A673 (cell line): ENCODE results near the gene TFAP2C. TPM values are rescaled to one million over a fixed set of nuclear protein-coding genes. Genes with fewer than 3 reads are reported as not detected.

Source experiments
- Bru-seq: library from RNA; stranded (reverse); fragments of 400-500 nt; gene quantifications from one replicate; lab custom pipeline; 2021; lab: Mats Ljungman, UMichigan
- BruChase-seq, 2 experiments: library from RNA; stranded (reverse); fragments of 400-500 nt; gene quantifications; one replicate each; lab custom pipeline; 2021; lab: Mats Ljungman, UMichigan
- BruUV-seq: library from RNA; stranded (reverse); fragments of 400-500 nt; replicated peaks from 2 replicates; lab custom pipeline; 2021; lab: Mats Ljungman, UMichigan
- CTCF ChIA-PET: fragments of 300-600 bp; sonication (Branson Sonifier 250); formaldehyde crosslinking; loops from one replicate; lab custom pipeline; 2022; ENCODE audit warnings: antibody characterized with exemption; lab: Charles Lee
- POLR2A ChIA-PET: fragments of 300-600 bp; sonication (Branson Sonifier 250); formaldehyde crosslinking; loops from one replicate; lab custom pipeline; 2022; ENCODE audit warnings: antibody characterized with exemption; ENCODE audit not compliant: low non-redundant PET; lab: Charles Lee
- DNase-seq: peaks from one replicate; pipeline ENCODE4 v3.0.0-alpha.2; 2015; ENCODE audit warnings: low spot score
- H3K27ac ChIP-seq: fragments of 200-600 bp; sonication (generic); 2 replicates; pipeline ENCODE4 v1.5.1; 2016; ENCODE audit warnings: mixed run types, low read depth, mild to moderate bottlenecking, mixed read lengths, antibody characterized with exemption, low read length; ENCODE audit not compliant: poor library complexity, severe bottlenecking
- H3K27me3 ChIP-seq: fragments of 200-600 bp; sonication (generic); replicated peaks from 2 replicates; pipeline ENCODE4 v1.6.1; 2017; ENCODE audit warnings: mixed run types, low read depth, mild to moderate bottlenecking, mixed read lengths, antibody characterized with exemption, low read length; ENCODE audit not compliant: insufficient read depth, poor library complexity
- H3K36me3 ChIP-seq: fragments of 200-600 bp; sonication (generic); 2 replicates; pipeline ENCODE4 v1.6.1; 2016; ENCODE audit warnings: mixed run types, mild to moderate bottlenecking, mixed read lengths, antibody characterized with exemption, low read length; ENCODE audit not compliant: insufficient read depth, poor library complexity, severe bottlenecking
- H3K4me1 ChIP-seq: fragments of 200-600 bp; sonication (generic); 2 replicates; pipeline ENCODE4 v1.6.1; 2017; ENCODE audit warnings: mixed run types, mild to moderate bottlenecking, mixed read lengths, antibody characterized with exemption, low read length; ENCODE audit not compliant: insufficient read depth, poor library complexity, severe bottlenecking
- H3K4me3 ChIP-seq: fragments of 200-600 bp; sonication (generic); 2 replicates; pipeline ENCODE4 v1.5.1; 2016; ENCODE audit warnings: low read depth, mixed run types, mild to moderate bottlenecking, mixed read lengths, low read length; ENCODE audit not compliant: poor library complexity, severe bottlenecking
- H3K9me3 ChIP-seq: fragments of 200-600 bp; sonication (generic); 2 replicates; pipeline ENCODE4 v1.6.1; 2016; ENCODE audit warnings: mixed run types, low read depth, mild to moderate bottlenecking, mixed read lengths, antibody characterized with exemption, low read length; ENCODE audit not compliant: poor library complexity, severe bottlenecking
- EZH2 ChIP-seq: fragments of 200-600 bp; sonication (generic); IDR thresholded peaks from 2 replicates; pipeline ENCODE4 v1.6.1; 2017; ENCODE audit warnings: borderline replicate concordance, low read depth, mild to moderate bottlenecking, mixed read lengths, antibody characterized with exemption, low read length; ENCODE audit not compliant: poor library complexity, severe bottlenecking
- intact Hi-C: fragments of 100-400 bp; cut with micrococcal nuclease; formaldehyde crosslinking; loops from one replicate; pipeline ENCODE4 v1.10.0; 2022; ENCODE audit not compliant: unreplicated experiment
- long read RNA-seq: library from polyadenylated mRNA; stranded (forward); transcript quantifications from one replicate; pipeline ENCODE4 v2.0.0, GENCODE V29; 2022
- total RNA-seq: library from RNA; stranded (reverse); gene quantifications from 2 replicates; pipeline ENCODE4 v1.2.3, GENCODE V29; 2021
- TF ChIP-seq, protein P1 (sequence below): fragments of 300-800, 200-600 bp; sonication (generic); conservative IDR thresholded peaks from 2 replicates; pipeline ENCODE4 v1.5.1; 2017; ENCODE audit warnings: low read depth, mild to moderate bottlenecking, antibody characterized with exemption, low read length, moderate library complexity, mixed read lengths

The TFAP2C gene
- total RNA-seq = 0.11 TPM in 2 replicates
- Bru-seq, nascent RNA = percentile 12 among the genes with signal in this experiment
- BruChase-seq, experiment 1, labeled RNA remaining after a 2-hour chase = percentile 21 among the genes with signal in this experiment
- BruChase-seq, experiment 2, labeled RNA remaining after a 6-hour chase = percentile 11 among the genes with signal in this experiment
- long read RNA-seq = 0 reads

DNA sequence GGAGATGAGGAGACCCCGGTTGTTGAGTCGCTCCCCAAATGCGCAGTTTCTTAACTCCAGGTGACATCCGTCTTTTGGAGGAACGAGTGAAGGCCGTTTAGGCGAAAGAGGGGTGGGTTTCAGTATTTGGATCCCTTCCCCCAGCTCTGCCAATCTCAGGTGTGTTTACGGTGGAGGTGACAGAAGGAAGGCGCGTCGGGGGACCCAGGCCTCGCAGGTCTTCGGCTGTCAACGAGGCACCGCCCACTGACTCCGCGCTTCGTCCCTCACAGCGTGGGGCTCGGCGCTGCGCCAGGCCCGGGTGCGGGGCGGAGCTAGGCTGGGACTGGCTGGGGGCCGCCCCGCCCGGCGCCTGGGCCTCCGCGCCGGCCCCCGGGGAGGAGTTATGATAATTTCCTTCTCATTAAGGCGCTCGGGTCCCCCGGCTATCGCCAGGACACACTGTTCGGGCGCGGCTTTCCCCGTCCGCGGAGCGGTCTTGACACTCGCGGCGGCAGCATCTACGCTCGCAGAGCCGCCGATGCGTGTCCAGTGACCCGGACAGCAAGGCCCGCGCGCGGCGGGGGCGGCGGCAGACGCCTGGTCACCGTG, at the start of gene TFAP2C:
Gene TFAP2C, plus strand, starts transcription at position 434 of the 591 bp plus-strand sequence. CDS start 239 bp downstream, outside the sequence.
- POLR2A ChIA-PET = no interaction called here
- Histone ChIP-seq H3K36me3 (no peaks in the 10 kb centered on the region), H3K27ac (no peak within 1 kb of the TSS), H3K9me3 (no peaks in the 10 kb centered on the region), H3K4me3 (peak within 1 kb of the TSS; percentile 38), H3K4me1 (peaks cover 13% of the 10 kb centered on the region), H3K27me3 (peaks cover 100% of the 10 kb centered on the region)
- no peak for TF ChIP-seq EZH2
- TF ChIP-seq, protein P1, sequence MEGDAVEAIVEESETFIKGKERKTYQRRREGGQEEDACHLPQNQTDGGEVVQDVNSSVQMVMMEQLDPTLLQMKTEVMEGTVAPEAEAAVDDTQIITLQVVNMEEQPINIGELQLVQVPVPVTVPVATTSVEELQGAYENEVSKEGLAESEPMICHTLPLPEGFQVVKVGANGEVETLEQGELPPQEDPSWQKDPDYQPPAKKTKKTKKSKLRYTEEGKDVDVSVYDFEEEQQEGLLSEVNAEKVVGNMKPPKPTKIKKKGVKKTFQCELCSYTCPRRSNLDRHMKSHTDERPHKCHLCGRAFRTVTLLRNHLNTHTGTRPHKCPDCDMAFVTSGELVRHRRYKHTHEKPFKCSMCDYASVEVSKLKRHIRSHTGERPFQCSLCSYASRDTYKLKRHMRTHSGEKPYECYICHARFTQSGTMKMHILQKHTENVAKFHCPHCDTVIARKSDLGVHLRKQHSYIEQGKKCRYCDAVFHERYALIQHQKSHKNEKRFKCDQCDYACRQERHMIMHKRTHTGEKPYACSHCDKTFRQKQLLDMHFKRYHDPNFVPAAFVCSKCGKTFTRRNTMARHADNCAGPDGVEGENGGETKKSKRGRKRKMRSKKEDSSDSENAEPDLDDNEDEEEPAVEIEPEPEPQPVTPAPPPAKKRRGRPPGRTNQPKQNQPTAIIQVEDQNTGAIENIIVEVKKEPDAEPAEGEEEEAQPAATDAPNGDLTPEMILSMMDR = no peak
- no TSS peak for BruUV-seq
- CTCF ChIA-PET = interaction anchor here (1.1 kb wide), 1 partner anchor 9 kb away, joined by 3 read pairs; no protein-coding TSS in a partner anchor
- intact Hi-C loops = loop anchor here (2.0 to 5.0 kb wide), 2 partner anchors 77 to 432 kb away; no protein-coding TSS in a partner anchor
- DNase-seq = peak; percentile 76

DNA sequence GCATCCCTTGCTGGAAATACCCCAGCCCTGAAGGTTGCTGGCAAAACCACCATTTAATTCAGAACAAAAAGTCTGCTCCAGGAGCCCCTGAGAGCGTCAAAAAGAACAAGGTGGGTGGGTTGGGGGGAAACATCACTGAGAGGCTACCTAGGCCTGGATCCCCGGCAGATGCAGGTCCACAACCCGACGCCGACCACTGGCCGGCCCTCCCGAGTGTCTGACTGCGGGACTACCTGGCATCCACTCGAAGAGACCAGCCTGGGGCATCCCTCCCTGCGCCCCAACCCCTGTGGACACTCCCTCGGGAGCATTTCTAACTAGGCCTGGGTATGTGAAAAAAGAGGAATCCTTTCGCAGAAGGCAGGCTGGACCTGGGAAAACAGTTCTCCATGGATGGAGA, 48.9 kb upstream of the TFAP2C start:
- H3K27me3 ChIP-seq = no peaks in the 10 kb centered on the region
- ChIA-PET POLR2A (no interaction called here), CTCF (no interaction called here)

DNA sequence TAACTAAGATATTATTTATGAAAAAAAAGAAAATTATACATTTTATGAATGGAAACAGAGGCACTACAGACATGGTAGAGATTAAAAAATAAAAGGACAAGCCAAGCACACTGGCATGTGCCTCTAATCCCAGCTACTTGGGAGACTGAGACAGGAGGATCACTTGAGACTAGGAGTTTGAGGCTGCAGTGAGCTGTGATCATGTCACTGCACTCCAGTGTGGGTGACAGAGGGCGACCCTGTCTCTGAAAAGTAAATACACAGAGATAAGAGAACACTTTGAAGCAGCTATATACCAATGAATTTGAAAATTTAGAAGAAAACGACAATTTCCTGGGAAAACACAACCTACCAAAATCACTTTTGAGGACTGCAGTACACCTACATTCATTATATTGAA, 47.4 kb upstream of the TFAP2C start:
- CTCF ChIA-PET = no interaction called here
- intact Hi-C loops = no loop called here
- TF ChIP-seq EZH2 = no peak
- no peak for DNase-seq
- Histone ChIP-seq H3K4me1 (no peaks in the 10 kb centered on the region), H3K4me3 (no peak overlapping the region), H3K36me3 (no peaks in the 10 kb centered on the region), H3K27ac (no peak overlapping the region), H3K9me3 (no peaks in the 10 kb centered on the region), H3K27me3 (no peaks in the 10 kb centered on the region)
- BruUV-seq = no TSS peak
- POLR2A ChIA-PET = no interaction called here

More for the DNA sequence above, 48.9 kb upstream of the TFAP2C start:
- TF ChIP-seq, protein P1 = no peak
- TF ChIP-seq EZH2 = no peak
- Histone ChIP-seq H3K4me1 (no peaks in the 10 kb centered on the region), H3K27ac (no peak overlapping the region), H3K36me3 (no peaks in the 10 kb centered on the region), H3K4me3 (no peak overlapping the region), H3K9me3 (no peaks in the 10 kb centered on the region)
- intact Hi-C loops = no loop called here
- DNase-seq = no peak
- no TSS peak for BruUV-seq
